Measurements from ENCODE around the gene SUCO.

- TF ChIP-seq JUND (IDR thresholded peaks at IDR 0.05; ENCODE audit: low read length) (no peak), POLR2A (IDR thresholded peaks at IDR 0.05; ENCODE audit: control extremely low read depth in 1 of 2, low read depth in 2 of 2, low read length in 2 of 2) (no peak), NRF1 (IDR thresholded peaks at IDR 0.05; ENCODE audit: low read depth, low read length) (no peak), CEBPB (IDR thresholded peaks at IDR 0.05; ENCODE audit: low read depth, low read length) (no peak), CTCF (IDR thresholded peaks at IDR 0.05; ENCODE audit: control extremely low read depth in 1 of 3, insufficient read depth in 1 of 3, low read depth in 1 of 3, low read length in 3 of 3) (no peak), CHD1 (IDR thresholded peaks at IDR 0.05; ENCODE audit: low read depth, low read length) (no peak), EZH2 (IDR thresholded peaks at IDR 0.05; ENCODE audit: low read depth, low read length, severe bottlenecking) (no peak), MAX (IDR thresholded peaks at IDR 0.05) (no peak), POLR2AphosphoS5 (IDR thresholded peaks at IDR 0.05; ENCODE audit: low read depth, low read length) (no peak), CREB1 (IDR thresholded peaks at IDR 0.05) (no peak), SIX5 (IDR thresholded peaks at IDR 0.05; ENCODE audit: low read depth, low read length) (no peak), TEAD4 (IDR thresholded peaks at IDR 0.05; ENCODE audit: low read depth, low read length) (no peak)
These were observed 28.3 kb downstream of the SUCO start for GRCh38 chr1:172561252-172561651.
